GM19099 (cell line): ENCODE measurements around the gene PGLYRP1.

Source experiments
- POLR2A ChIP-seq: IDR thresholded peaks from 3 replicates; pipeline ENCODE4 v1.6.1; 2011; ENCODE audit warnings: low read depth; ENCODE audit not compliant: insufficient read length; ENCODE audit errors: extremely low read depth

The PGLYRP1 gene

GRCh38 chr19:46018729-46019251 lies 4.1 kb downstream of the PGLYRP1 start:
- no peak for TF ChIP-seq POLR2A

- no peak for TF ChIP-seq POLR2A
These were observed 4.8 kb downstream of the PGLYRP1 start for GRCh38 chr19:46017874-46018675.

- no peak for TF ChIP-seq POLR2A
These were observed 5.8 kb downstream of the PGLYRP1 start for GRCh38 chr19:46017095-46017429.

GRCh38 chr19:46016426-46017094 lies 6.3 kb downstream of the PGLYRP1 start:
- no peak for TF ChIP-seq POLR2A

GRCh38 chr19:46015687-46016425 lies 7.0 kb downstream of the PGLYRP1 start:
- no peak for TF ChIP-seq POLR2A

- no peak for TF ChIP-seq POLR2A
These were observed 7.7 kb downstream of the PGLYRP1 start for GRCh38 chr19:46014941-46015686.

- no peak for TF ChIP-seq POLR2A
These were observed 8.3 kb downstream of the PGLYRP1 start for GRCh38 chr19:46014534-46014933.

- TF ChIP-seq POLR2A, result no peak
These were observed 13.0 kb downstream of the PGLYRP1 start for GRCh38 chr19:46009530-46010510.

- TF ChIP-seq POLR2A, result no peak
These were observed 16.4 kb downstream of the PGLYRP1 start for GRCh38 chr19:46006411-46006810.

GRCh38 chr19:46002678-46003275 lies 20.1 kb downstream of the PGLYRP1 start:
- TF ChIP-seq POLR2A, result no peak

GRCh38 chr19:46000491-46001246 lies 22.2 kb downstream of the PGLYRP1 start:
- no peak for TF ChIP-seq POLR2A

- no peak for TF ChIP-seq POLR2A
These were observed 23.2 kb downstream of the PGLYRP1 start for GRCh38 chr19:45999653-46000121.
